SK-N-SH (cell line): ENCODE data around the gene HBA1. TPM values are rescaled to one million over a fixed set of nuclear protein-coding genes. Genes with fewer than 3 reads are reported as not detected.

Experiments
- CTCF ChIA-PET: fragments of 300-600, 350-600 bp; formaldehyde crosslinking; extraction: SDS; loops from one replicate; lab custom pipeline; 2021; lab: Yijun Ruan, JAX
- POLR2A ChIA-PET: fragments of 350-600 bp; sonication (Branson Sonifier 250); formaldehyde crosslinking; extraction: SDS; loops from one replicate; lab custom pipeline; 2020; ENCODE audit warnings: antibody characterized with exemption, inconsistent platforms; lab: Yijun Ruan, JAX
- DNase-seq: peaks from one replicate; pipeline ENCODE4 v3.0.0; 2012
- H2AFZ ChIP-seq: fragments of 200-600 bp; sonication (generic); 2 replicates; pipeline ENCODE4 v1.8.1; 2016; ENCODE audit warnings: antibody characterized with exemption, mild to moderate bottlenecking, low read depth
- H3F3A ChIP-seq: fragments of 200-600 bp; sonication (generic); replicated peaks from 2 replicates; pipeline ENCODE3; 2016; ENCODE audit warnings: antibody characterized with exemption, mild to moderate bottlenecking; ENCODE audit not compliant: insufficient read depth
- H3K27ac ChIP-seq, 2 experiments: fragments of 200-500 bp in 1 of 2; fragments of 200-600 bp in 1 of 2; sonication (Bioruptor generic) in 1 of 2; sonication (generic), shearing (Covaris generic) in 1 of 2; 2 replicates each; pipeline versions ENCODE4 v1.5.1 to v1.6.1; 2014 to 2016; ENCODE audit warnings: low read depth in 2 of 2, inconsistent platforms in 1 of 2, low read length in 1 of 2, mild to moderate bottlenecking in 1 of 2, mixed read lengths in 1 of 2
- H3K27me3 ChIP-seq: fragments of 200-600 bp; sonication (generic), shearing (Covaris generic); 2 replicates; pipeline ENCODE4 v1.6.1; 2016; ENCODE audit warnings: mixed run types; ENCODE audit not compliant: insufficient read depth
- H3K36me3 ChIP-seq, 2 experiments: fragments of 200-500 bp in 1 of 2; fragments of 200-600 bp in 1 of 2; sonication (Bioruptor generic) in 1 of 2; sonication (generic) in 1 of 2; replicated peaks in 1 of 2; 2 replicates each; pipeline versions ENCODE3 to v1.5.1; 2014 to 2016; ENCODE audit warnings: low read length in 1 of 2, mild to moderate bottlenecking in 1 of 2; ENCODE audit not compliant: insufficient read depth in 2 of 2, control insufficient read depth in 1 of 2
- H3K4me1 ChIP-seq, 2 experiments: fragments of 200-500 bp in 1 of 2; fragments of 200-600 bp in 1 of 2; sonication (Bioruptor generic) in 1 of 2; sonication (generic), shearing (Covaris generic) in 1 of 2; 2 replicates each; pipeline versions ENCODE4 v1.5.1 to v1.6.1; 2014 to 2016; ENCODE audit warnings: low read depth in 1 of 2, low read length in 1 of 2, mixed run types in 1 of 2; ENCODE audit not compliant: insufficient read depth in 2 of 2, control insufficient read depth in 1 of 2
- H3K4me2 ChIP-seq: fragments of 200-600 bp; sonication (generic), shearing (Covaris generic); 2 replicates; pipeline ENCODE4 v1.6.1; 2017; ENCODE audit warnings: mixed run types
- H3K4me3 ChIP-seq, 2 experiments: fragments of 200-500 bp in 1 of 2; fragments of 200-600 bp in 1 of 2; sonication (Bioruptor generic) in 1 of 2; sonication (generic), shearing (Covaris generic) in 1 of 2; 2 replicates each; pipeline versions ENCODE4 v1.5.1 to v1.8.1; 2014 to 2016; ENCODE audit warnings: low read depth in 2 of 2, inconsistent platforms in 1 of 2, low read length in 1 of 2, mild to moderate bottlenecking in 1 of 2, mixed read lengths in 1 of 2, moderate library complexity in 1 of 2
- H3K79me2 ChIP-seq: fragments of 200-600 bp; sonication (generic); 2 replicates; pipeline ENCODE4 v1.8.1; 2017; ENCODE audit warnings: mild to moderate bottlenecking; ENCODE audit not compliant: insufficient read depth
- H3K9ac ChIP-seq: fragments of 200-600 bp; sonication (generic); 2 replicates; pipeline ENCODE4 v1.6.1; 2017; ENCODE audit warnings: mixed run types
- H3K9me2 ChIP-seq: fragments of 200-600 bp; sonication (generic); 2 replicates; pipeline ENCODE4 v1.6.1; 2017; ENCODE audit warnings: mixed run types
- H3K9me3 ChIP-seq: fragments of 200-600 bp; sonication (generic); 2 replicates; pipeline ENCODE4 v1.6.1; 2017; ENCODE audit warnings: mixed run types, mild to moderate bottlenecking, moderate library complexity
- H4K20me1 ChIP-seq: fragments of 200-600 bp; sonication (generic); 2 replicates; pipeline ENCODE4 v1.6.1; 2017; ENCODE audit warnings: mild to moderate bottlenecking, mixed run types; ENCODE audit not compliant: insufficient read depth
- CTCF ChIP-seq: fragments of 200-600 bp; sonication (generic); IDR thresholded peaks from 2 replicates; pipeline ENCODE4 v1.6.1; 2017; ENCODE audit warnings: antibody characterized with exemption, mild to moderate bottlenecking, moderate library complexity
- EZH2phosphoT487 ChIP-seq: fragments of 200-600 bp; sonication (generic); IDR thresholded peaks from 2 replicates; pipeline ENCODE4 v1.6.1; 2017; ENCODE audit warnings: low read depth, mixed run types, mild to moderate bottlenecking, antibody characterized with exemption, moderate library complexity, borderline replicate concordance
- FOSL2 ChIP-seq: IDR thresholded peaks from 2 replicates; pipeline ENCODE4 v1.4.0; 2012; ENCODE audit warnings: low read depth, mild to moderate bottlenecking, moderate library complexity, borderline replicate concordance
- GABPA ChIP-seq: IDR thresholded peaks from 2 replicates; pipeline ENCODE4 v1.4.0; 2012; ENCODE audit warnings: low read depth, mild to moderate bottlenecking
- RAD21 ChIP-seq: IDR thresholded peaks from 2 replicates; pipeline ENCODE4 v1.6.1; 2012; ENCODE audit warnings: mild to moderate bottlenecking, low read length
- RCOR1 ChIP-seq: fragments of 150-350 bp; IDR thresholded peaks from 2 replicates; pipeline ENCODE4 v1.6.1; 2017; ENCODE audit warnings: antibody characterized with exemption, low read length
- RFX5 ChIP-seq: IDR thresholded peaks from 2 replicates; pipeline ENCODE4 v1.6.1; 2012; ENCODE audit warnings: mild to moderate bottlenecking, improper control_type of control experiment, low read length
- SIN3A ChIP-seq: IDR thresholded peaks from 2 replicates; pipeline ENCODE4 v1.6.1; 2012; ENCODE audit warnings: low read depth, mild to moderate bottlenecking, low read length, moderate library complexity, borderline replicate concordance
- TAF1 ChIP-seq: IDR thresholded peaks from 2 replicates; pipeline ENCODE4 v1.6.1; 2012; ENCODE audit warnings: low read depth, mild to moderate bottlenecking, low read length, moderate library complexity, borderline replicate concordance
- TCF12 ChIP-seq: IDR thresholded peaks from 2 replicates; pipeline ENCODE4 v1.4.0; 2012
- YY1 ChIP-seq: IDR thresholded peaks from 2 replicates; pipeline ENCODE4 v1.4.0; 2012; ENCODE audit warnings: low read depth, mild to moderate bottlenecking
- WGBS: methylation state at CpG from one replicate; pipeline ENCODE4 v1.1.6; 2017; ENCODE audit warnings: low lambda C conversion rate; 5-methylcytosine and 5-hydroxymethylcytosine counted together
- polyA plus RNA-seq, 3 experiments: library from polyadenylated mRNA; depleted of rRNA; stranded (reverse); fragments of >200 nt; gene quantifications; 2 replicates each; pipeline ENCODE4 v1.2.3, GENCODE V29; 2012
- TF ChIP-seq, protein P1 (sequence below): IDR thresholded peaks from 2 replicates; pipeline ENCODE4; 2012
- TF ChIP-seq, protein P2 (sequence below): IDR thresholded peaks from 2 replicates; pipeline ENCODE4 v1.4.0; 2012; ENCODE audit warnings: low read depth

Gene HBA1
- polyA plus RNA-seq, 1 of the 3 experiments (the other 2 are of a cell fraction), result not detected

DNA sequence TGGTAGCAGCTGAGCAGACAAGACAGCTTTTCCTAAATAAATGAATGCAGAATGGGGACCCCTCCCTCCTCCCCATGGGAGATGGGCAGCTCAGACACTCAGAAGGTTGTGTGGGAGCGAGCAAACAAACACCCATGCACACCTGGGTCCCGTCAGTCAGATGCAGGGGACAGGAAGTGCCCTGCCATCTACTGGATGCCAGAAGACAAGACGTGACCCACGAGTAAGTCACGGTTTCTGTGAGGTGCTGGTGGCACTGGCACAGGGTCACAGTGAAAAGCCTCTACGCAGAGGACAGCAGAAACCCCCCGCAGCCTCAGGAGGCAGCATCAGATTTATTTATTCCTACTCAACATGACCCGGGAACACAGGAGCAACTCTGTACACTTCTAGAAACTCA lies 12.2 kb downstream of the HBA1 start:
- Histone ChIP-seq H3K36me3 (peaks cover 26 to 55% of the 10 kb centered on the region in 2 experiments), H3K9ac (no peak overlapping the region), H3K4me1 (no peaks in the 10 kb centered on the region), H2AFZ (no peak overlapping the region), H3K9me3 (no peaks in the 10 kb centered on the region), H3K4me3 (no peak overlapping the region), H3K27ac (no peak overlapping the region), H3F3A (peaks cover 17% of the 10 kb centered on the region), H3K4me2 (no peak overlapping the region), H3K9me2 (no peaks in the 10 kb centered on the region), H4K20me1 (0 out of 2 replicates have a peak, but pooled peaks cover 11% of the 10 kb centered on the region), H3K27me3 (no peaks in the 10 kb centered on the region), H3K79me2 (no peaks in the 10 kb centered on the region)
- 86% methylated on average over 8 of the region's 8 CpGs for WGBS
- TF ChIP-seq CTCF (peak; percentile 22), FOSL2 (no peak), GABPA (no peak)
- POLR2A ChIA-PET, result no interaction called here
- CTCF ChIA-PET, result interaction anchor here (0.8 to 2.2 kb wide), 5 partner anchors 8 to 174 kb away, joined by 3 to 6 read pairs (median 3); partner anchors contain the start of gene HBQ1
- peak; percentile 50 for DNase-seq

DNA sequence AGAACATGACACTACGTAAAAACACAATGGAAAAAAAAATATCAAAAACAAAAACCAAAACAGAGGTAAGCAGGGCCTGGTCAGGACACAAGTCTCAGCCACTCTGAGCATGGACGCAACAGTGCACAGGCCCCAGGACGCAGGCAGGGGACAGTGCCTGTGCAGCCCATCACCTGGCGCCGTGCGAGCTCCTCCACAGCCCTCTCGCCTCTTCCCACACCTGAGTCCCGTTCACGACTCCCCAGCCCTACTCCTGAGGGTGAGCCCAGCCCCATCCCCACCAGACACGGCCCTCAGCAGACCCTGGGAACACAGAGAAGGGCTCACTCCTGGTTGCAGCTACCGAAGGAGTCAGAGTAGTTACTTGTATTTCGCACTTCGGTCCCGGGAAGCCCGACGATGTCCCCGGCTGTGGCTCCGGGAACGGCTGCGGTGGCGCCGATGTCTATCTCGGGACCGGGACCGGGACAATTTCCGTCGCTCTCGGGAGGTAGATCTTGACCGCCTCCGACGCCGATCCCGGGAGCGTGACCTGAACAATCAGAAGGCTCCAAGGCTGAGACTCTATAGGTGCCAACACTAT lies 13.2 kb downstream of the HBA1 start:
- Histone ChIP-seq H3K9me2 (no peaks in the 10 kb centered on the region), H4K20me1 (0 out of 2 replicates have a peak, but pooled peaks cover 14% of the 10 kb centered on the region), H3K79me2 (no peaks in the 10 kb centered on the region), H3F3A (peaks cover 14% of the 10 kb centered on the region), H3K9ac (no peak overlapping the region), H3K36me3 (peaks cover 32 to 56% of the 10 kb centered on the region in 2 experiments), H3K27me3 (no peaks in the 10 kb centered on the region), H3K4me2 (no peak overlapping the region), H2AFZ (no peak overlapping the region), H3K9me3 (no peaks in the 10 kb centered on the region), H3K27ac (no peak overlapping the region), H3K4me3 (no peak overlapping the region), H3K4me1 (no peaks in the 10 kb centered on the region)
- ChIA-PET POLR2A (no interaction called here), CTCF (interaction anchor here (1.4 to 4.9 kb wide), 3 partner anchors 8 to 124 kb away, joined by 3 to 44 read pairs (median 6); partner anchors contain the start of gene HBQ1)
- DNase-seq, result no peak
- 96% methylated on average over 26 of the region's 34 CpGs for WGBS
- no peak for TF ChIP-seq RCOR1
- TF ChIP-seq TAF1, result no peak
- no peak for TF ChIP-seq SIN3A
- TF ChIP-seq RAD21, result no peak
- TF ChIP-seq, protein P1, sequence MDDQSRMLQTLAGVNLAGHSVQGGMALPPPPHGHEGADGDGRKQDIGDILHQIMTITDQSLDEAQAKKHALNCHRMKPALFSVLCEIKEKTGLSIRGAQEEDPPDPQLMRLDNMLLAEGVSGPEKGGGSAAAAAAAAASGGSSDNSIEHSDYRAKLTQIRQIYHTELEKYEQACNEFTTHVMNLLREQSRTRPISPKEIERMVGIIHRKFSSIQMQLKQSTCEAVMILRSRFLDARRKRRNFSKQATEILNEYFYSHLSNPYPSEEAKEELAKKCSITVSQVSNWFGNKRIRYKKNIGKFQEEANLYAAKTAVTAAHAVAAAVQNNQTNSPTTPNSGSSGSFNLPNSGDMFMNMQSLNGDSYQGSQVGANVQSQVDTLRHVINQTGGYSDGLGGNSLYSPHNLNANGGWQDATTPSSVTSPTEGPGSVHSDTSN, result no peak
- TF ChIP-seq YY1, result no peak
- no peak for TF ChIP-seq RFX5
- TF ChIP-seq EZH2phosphoT487, result no peak
- TF ChIP-seq, protein P2, sequence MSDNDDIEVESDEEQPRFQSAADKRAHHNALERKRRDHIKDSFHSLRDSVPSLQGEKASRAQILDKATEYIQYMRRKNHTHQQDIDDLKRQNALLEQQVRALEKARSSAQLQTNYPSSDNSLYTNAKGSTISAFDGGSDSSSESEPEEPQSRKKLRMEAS, result no peak
- no peak for TF ChIP-seq TCF12
